HepG2 (cell line): ENCODE results near the gene EMC1. TPM values are rescaled to one million over a fixed set of nuclear protein-coding genes. Genes with fewer than 3 reads are reported as not detected.
"Not testable (repeated sequence)": the region's sequence is repeated elsewhere in the genome, so short reads cannot be mapped to it uniquely, and the experiment has no call there.

Experiments
- ATAC-seq: fragments of 200-7000 bp; cut with Tn5 transposase; 3 replicates; pipeline ENCODE4 v1.9.1; 2020; ENCODE audit warnings: mild to moderate bottlenecking, moderate library complexity
- BruUV-seq: library from RNA; stranded (reverse); fragments of 400-500 nt; replicated peaks from 2 replicates; lab custom pipeline; 2021; lab: Mats Ljungman, UMichigan
- CTCF ChIA-PET: fragments of 300-600 bp; formaldehyde crosslinking; extraction: SDS; loops from one replicate; lab custom pipeline; 2021; ENCODE audit warnings: low total read pairs, inconsistent platforms, low intra/inter-chr PET ratio; lab: Yijun Ruan, JAX
- POLR2A ChIA-PET: fragments of 350-600 bp; sonication (Branson Sonifier 250); formaldehyde crosslinking; loops from one replicate; lab custom pipeline; 2020; ENCODE audit warnings: antibody characterized with exemption, inconsistent platforms; lab: Yijun Ruan, JAX
- DNase-seq: peaks from one replicate; pipeline ENCODE4 v3.0.0-alpha.2; 2015; ENCODE audit warnings: low spot score
- FAIRE-seq: peaks from 3 replicates; lab custom pipeline; 2011; peaks lifted over from hg19 to GRCh38; lab: Jason Lieb, UNC
- H2AFZ ChIP-seq: one replicate; pipeline ENCODE4 v1.6.1; 2011; ENCODE audit warnings: low read length, inconsistent platforms
- H3K27ac ChIP-seq: fragments of 300-600 bp; 3 replicates; pipeline ENCODE4 v1.8.0; 2011; ENCODE audit warnings: mixed run types, mild to moderate bottlenecking, mixed read lengths, low read length, inconsistent platforms; ENCODE audit not compliant: insufficient read depth; ENCODE audit errors: extremely low read length
- H3K27me3 ChIP-seq, 2 experiments: fragments of 200-600 bp in 1 of 2; 2 replicates in 1 of 2; 3 replicates in 1 of 2; pipeline versions ENCODE4 v1.6.0 to v1.8.0; 2011; ENCODE audit warnings: low read length in 2 of 2, mild to moderate bottlenecking in 2 of 2, moderate library complexity in 2 of 2, inconsistent platforms in 1 of 2; ENCODE audit not compliant: insufficient read depth in 2 of 2, control insufficient read depth in 1 of 2
- H3K36me3 ChIP-seq, 2 experiments: fragments of 200-600 bp in 1 of 2; replicated peaks in 1 of 2; 2 replicates in 1 of 2; 3 replicates in 1 of 2; pipeline versions ENCODE4 v1.5.1 to v1.8.0; 2011; ENCODE audit warnings: low read length in 2 of 2, inconsistent platforms in 1 of 2; ENCODE audit not compliant: insufficient read depth in 2 of 2, control insufficient read depth in 1 of 2
- H3K4me1 ChIP-seq: 2 replicates; pipeline ENCODE4 v1.5.1; 2012; ENCODE audit warnings: low read length, inconsistent platforms; ENCODE audit not compliant: insufficient read depth
- H3K4me2 ChIP-seq: 2 replicates; pipeline ENCODE4 v1.6.0; 2011; ENCODE audit warnings: low read depth, low read length, inconsistent platforms
- H3K4me3 ChIP-seq, 3 experiments: fragments of 200-600 bp in 1 of 3; sonication (generic), shearing (Covaris generic) in 1 of 3; replicated peaks in 1 of 3; 2 replicates each; pipeline ENCODE4 v1.5.1; 2011 to 2016; ENCODE audit warnings: low read length in 3 of 3, inconsistent platforms in 2 of 3, low read depth in 2 of 3, mild to moderate bottlenecking in 2 of 3, control low read depth in 1 of 3, mixed read lengths in 1 of 3; ENCODE audit not compliant: insufficient read depth in 1 of 3
- H3K79me2 ChIP-seq: one replicate; pipeline ENCODE4 v1.6.1; 2011; ENCODE audit warnings: low read length, inconsistent platforms; ENCODE audit not compliant: insufficient read depth
- H3K9ac ChIP-seq: 2 replicates; pipeline ENCODE4 v1.6.0; 2011; ENCODE audit warnings: mild to moderate bottlenecking, low read depth, low read length, inconsistent platforms; ENCODE audit not compliant: insufficient read depth
- H3K9me3 ChIP-seq: 2 replicates; pipeline ENCODE4 v1.5.1; 2012; ENCODE audit warnings: mild to moderate bottlenecking, low read length
- H4K20me1 ChIP-seq: 2 replicates; pipeline ENCODE4 v1.6.0; 2011; ENCODE audit warnings: inconsistent platforms, mild to moderate bottlenecking, low read length, moderate library complexity; ENCODE audit not compliant: insufficient read depth
- ADNP ChIP-seq: sonication (generic); formaldehyde crosslinking; IDR thresholded peaks from 2 replicates; pipeline ENCODE4 v1.4.0; 2020; ENCODE audit warnings: missing genetic modification reagents
- DPF2 ChIP-seq: sonication (generic); formaldehyde crosslinking; IDR thresholded peaks from 2 replicates; pipeline ENCODE4 v1.4.0; 2020; ENCODE audit warnings: mild to moderate bottlenecking, low read depth, missing genetic modification reagents, borderline replicate concordance
- FOXA1 ChIP-seq, 2 experiments: fragments of 450-650 bp in 1 of 2; sonication (generic) in 1 of 2; formaldehyde crosslinking in 1 of 2; IDR thresholded peaks; 2 replicates each; pipeline versions ENCODE4 v1.4.0 to v1.6.1; 2016 to 2020; ENCODE audit warnings: missing genetic modification reagents in 1 of 2
- NFE2L2 ChIP-seq: fragments of 150-350 bp; IDR thresholded peaks from 2 replicates; pipeline ENCODE4 v1.6.1; 2014; ENCODE audit warnings: low read length
- SMARCC2 ChIP-seq: fragments of 450-650 bp; IDR thresholded peaks from 2 replicates; pipeline ENCODE4 v1.6.1; 2017; ENCODE audit warnings: antibody characterized with exemption, mild to moderate bottlenecking
- ZBTB8A ChIP-seq: sonication (generic); formaldehyde crosslinking; IDR thresholded peaks from 2 replicates; pipeline ENCODE4 v1.4.0; 2020; ENCODE audit warnings: mild to moderate bottlenecking, low read depth, missing genetic modification reagents, borderline replicate concordance
- ZNF121 ChIP-seq: sonication (generic); formaldehyde crosslinking; IDR thresholded peaks from 2 replicates; pipeline ENCODE4 v1.5.0; 2020; ENCODE audit warnings: mild to moderate bottlenecking, missing genetic modification reagents
- ZNF280B ChIP-seq: sonication (generic); formaldehyde crosslinking; IDR thresholded peaks from 2 replicates; pipeline ENCODE4 v1.5.0; 2020; ENCODE audit warnings: missing genetic modification reagents, mild to moderate bottlenecking, borderline replicate concordance
- ZNF569 ChIP-seq: sonication (generic); formaldehyde crosslinking; IDR thresholded peaks from 2 replicates; pipeline ENCODE4 v1.5.0; 2020; ENCODE audit warnings: mild to moderate bottlenecking, missing genetic modification reagents, moderate library complexity, borderline replicate concordance
- ZNF674 ChIP-seq: sonication (generic); formaldehyde crosslinking; IDR thresholded peaks from 2 replicates; pipeline ENCODE4 v1.5.0; 2020; ENCODE audit warnings: low read depth, mild to moderate bottlenecking, missing genetic modification reagents
- WGBS: methylation state at CpG from one replicate; pipeline ENCODE4 v1.1.6; 2017; ENCODE audit warnings: low lambda C conversion rate; 5-methylcytosine and 5-hydroxymethylcytosine counted together
- in situ Hi-C: cut with HindIII; loops from 2 replicates; pipeline ENCODE4 v1.10.0; 2017; ENCODE audit warnings: low pct_unique_long_range_greater_than_20kb; ENCODE audit not compliant: extremely low pct_ligation_motif_present
- intact Hi-C: fragments of 100-400 bp; cut with micrococcal nuclease; formaldehyde crosslinking; loops from one replicate; pipeline ENCODE4 v1.10.0; 2022; ENCODE audit not compliant: unreplicated experiment
- polyA plus RNA-seq, 8 experiments: library from polyadenylated mRNA; depleted of rRNA in 3 of 8; stranded (reverse) in 7 of 8; unstranded in 1 of 8; fragments of >200 nt; fragmentation: Illumina TruSeq in 4 of 8; extraction: Trizol in 4 of 8; gene quantifications; 2 replicates each; pipeline versions ENCODE4 v1.2.1 to v1.2.3, GENCODE V29; 2011 to 2016; ENCODE audit warnings: low read depth in 4 of 8, missing spikeins in 1 of 8, mixed read lengths in 1 of 8; ENCODE audit not compliant: insufficient read depth in 1 of 8
- total RNA-seq, 5 experiments: library from RNA; depleted of rRNA; stranded (reverse); fragments of >200 nt; fragmentation: Illumina TruSeq; extraction: Trizol; gene quantifications; 2 replicates each; pipeline ENCODE4 v1.2.3, GENCODE V29; 2016; ENCODE audit warnings: low read depth in 1 of 5

The EMC1 gene
- total and polyA plus RNA-seq, 2 of the 13 experiments (the other 11 are each of a cell fraction or from before 2014, with no cell fraction given): 38.0 to 61.3 TPM

- ATAC-seq: no peak
- H3K9me3 ChIP-seq: no peaks in the 10 kb centered on the region
- in situ Hi-C loops (no loop called here), intact Hi-C loops (no loop called here)
- peaks cover 29 to 88% of the 10 kb centered on the region in 2 experiments for H3K36me3 ChIP-seq
- no peak for FAIRE-seq
- H3K9ac ChIP-seq: no peak overlapping the region
- H4K20me1 ChIP-seq: no peaks in the 10 kb centered on the region
- WGBS: 88% methylated on average over 2 of the region's 2 CpGs
- H3K4me3 ChIP-seq: no peak overlapping the region
- CTCF ChIA-PET: no interaction called here
- no peaks in the 10 kb centered on the region for H3K27me3 ChIP-seq
- BruUV-seq: no TSS peak
- no peak overlapping the region for H3K4me2 ChIP-seq
- no peaks in the 10 kb centered on the region for H3K79me2 ChIP-seq
- H2AFZ ChIP-seq: no peak overlapping the region
- TF ChIP-seq NFE2L2 (no peak), ZNF569 (no peak)
- no peak overlapping the region for H3K27ac ChIP-seq
- no peak for DNase-seq
- H3K4me1 ChIP-seq: no peaks in the 10 kb centered on the region
- POLR2A ChIA-PET: no interaction called here
Measured at GRCh38 chr1:19186001-19186400, 65.3 kb downstream of the EMC1 start.

- H3K4me2 ChIP-seq: no peak overlapping the region
- ATAC-seq (no peak), DNase-seq (no peak), FAIRE-seq (no peak)
- H3K9ac ChIP-seq: no peak overlapping the region
- CTCF ChIA-PET: no interaction called here
- in situ Hi-C loops (no loop called here), intact Hi-C loops (no loop called here)
- H4K20me1 ChIP-seq: no peaks in the 10 kb centered on the region
- H3K27ac ChIP-seq: no peak overlapping the region
- H3K4me1 ChIP-seq: no peaks in the 10 kb centered on the region
- H3K79me2 ChIP-seq: no peaks in the 10 kb centered on the region
- TF ChIP-seq ADNP (CRISPR knock-in tag) (no peak), DPF2 (CRISPR knock-in tag) (no peak), ZNF121 (CRISPR knock-in tag) (peak; percentile 77), FOXA1 (IDR thresholded peaks at IDR 0.05) (no peak), FOXA1 (CRISPR knock-in tag; IDR thresholded peaks at IDR 0.05) (no peak), ZBTB8A (no peak), ZNF280B (CRISPR knock-in tag) (no peak), SMARCC2 (no peak), ZNF674 (CRISPR knock-in tag) (no peak)
- H3K9me3 ChIP-seq: no peaks in the 10 kb centered on the region
- peaks cover 26 to 88% of the 10 kb centered on the region in 2 experiments for H3K36me3 ChIP-seq
- WGBS: 98% methylated on average over 5 of the region's 5 CpGs
- H3K4me3 ChIP-seq: no peak overlapping the region
- BruUV-seq: no TSS peak
- H2AFZ ChIP-seq: no peak overlapping the region
- POLR2A ChIA-PET: no interaction called here
- no peaks in the 10 kb centered on the region for H3K27me3 ChIP-seq
Measured at GRCh38 chr1:19182223-19182622, 69.1 kb downstream of the EMC1 start.

- H3K4me1 ChIP-seq, H2AFZ ChIP-seq, BruUV-seq, H3K27me3 ChIP-seq, in situ Hi-C loops, H3K79me2 ChIP-seq, intact Hi-C loops, H3K4me3 ChIP-seq, H3K4me2 ChIP-seq, H4K20me1 ChIP-seq, ATAC-seq, FAIRE-seq, H3K9me3 ChIP-seq, H3K27ac ChIP-seq, H3K9ac ChIP-seq, DNase-seq: not testable (repeated sequence)
- CTCF ChIA-PET: interaction anchor here (1.7 kb wide), 1 partner anchor 61 kb away, joined by 10 read pairs; no protein-coding TSS in a partner anchor
- over 99% methylated on average over 8 of the region's 8 CpGs for WGBS
- peaks cover 26 to 89% of the 10 kb centered on the region in 2 experiments for H3K36me3 ChIP-seq
- POLR2A ChIA-PET: interaction anchor here (1.8 kb wide), 1 partner anchor 71 kb away, joined by 6 read pairs; the partner anchor contains the start of genes EMC1 and MRTO4
Measured at GRCh38 chr1:19180265-19180657, 71.1 kb downstream of the EMC1 start.
